Esophagus (tissue), 2 donors: ENCODE data around the gene EXOSC6. TPM values are rescaled to one million over a fixed set of nuclear protein-coding genes. Genes with fewer than 3 reads are reported as not detected.
"Not testable (repeated sequence)": the region's sequence is repeated elsewhere in the genome, so short reads cannot be mapped to it uniquely, and the experiment has no call there.

Experiments
- H3K27ac ChIP-seq, 2 donors: one replicate each; pipeline ENCODE4 v1.5.1; 2013; ENCODE audit warnings: low read depth in 2 of 2, mild to moderate bottlenecking in 2 of 2, inconsistent platforms in 1 of 2, low read length in 1 of 2, moderate library complexity in 1 of 2
- H3K27me3 ChIP-seq, 2 donors: one replicate each; pipeline ENCODE4 v1.6.1; 2013; ENCODE audit warnings: low read length in 2 of 2, control low read depth in 1 of 2, mild to moderate bottlenecking in 1 of 2; ENCODE audit not compliant: insufficient read depth in 2 of 2, control insufficient read depth in 1 of 2
- H3K36me3 ChIP-seq, 2 donors: one replicate each; pipeline ENCODE4 v1.6.1; 2013; ENCODE audit warnings: low read length in 1 of 2; ENCODE audit not compliant: control insufficient read depth in 2 of 2, insufficient read depth in 2 of 2
- H3K4me1 ChIP-seq, 2 donors: one replicate each; pipeline ENCODE4 v1.6.1; 2013; ENCODE audit warnings: low read length in 1 of 2; ENCODE audit not compliant: control insufficient read depth in 2 of 2, insufficient read depth in 2 of 2
- H3K4me3 ChIP-seq, 2 donors: one replicate each; pipeline ENCODE4 v1.5.1; 2013; ENCODE audit warnings: low read length in 2 of 2, mild to moderate bottlenecking in 2 of 2, low read depth in 1 of 2, moderate library complexity in 1 of 2
- H3K9me3 ChIP-seq, 2 donors: one replicate each; pipeline ENCODE4 v1.6.1; 2013; ENCODE audit warnings: mild to moderate bottlenecking in 2 of 2, low read depth in 1 of 2, low read length in 1 of 2, moderate library complexity in 1 of 2; ENCODE audit not compliant: control insufficient read depth in 2 of 2, insufficient read depth in 1 of 2
- WGBS, 2 donors: extraction: QIAGEN DNeasy Blood & Tissue Kit; methylation state at CpG; one replicate each; pipeline ENCODE4 v1.1.7; 2013; 5-methylcytosine and 5-hydroxymethylcytosine counted together
- polyA plus RNA-seq, 2 donors: library from polyadenylated mRNA; stranded (reverse); fragments of 200-250 nt; gene quantifications; one replicate each; pipeline ENCODE4 v1.2.3, GENCODE V29; 2013
- donor health status: healthy with polysubstance abuse.
- donor health status: Bipolar disorder and iron deficiency.

EXOSC6 gene
- polyA plus RNA-seq, 2 donors, result 6.9 to 7.0 TPM

DNA sequence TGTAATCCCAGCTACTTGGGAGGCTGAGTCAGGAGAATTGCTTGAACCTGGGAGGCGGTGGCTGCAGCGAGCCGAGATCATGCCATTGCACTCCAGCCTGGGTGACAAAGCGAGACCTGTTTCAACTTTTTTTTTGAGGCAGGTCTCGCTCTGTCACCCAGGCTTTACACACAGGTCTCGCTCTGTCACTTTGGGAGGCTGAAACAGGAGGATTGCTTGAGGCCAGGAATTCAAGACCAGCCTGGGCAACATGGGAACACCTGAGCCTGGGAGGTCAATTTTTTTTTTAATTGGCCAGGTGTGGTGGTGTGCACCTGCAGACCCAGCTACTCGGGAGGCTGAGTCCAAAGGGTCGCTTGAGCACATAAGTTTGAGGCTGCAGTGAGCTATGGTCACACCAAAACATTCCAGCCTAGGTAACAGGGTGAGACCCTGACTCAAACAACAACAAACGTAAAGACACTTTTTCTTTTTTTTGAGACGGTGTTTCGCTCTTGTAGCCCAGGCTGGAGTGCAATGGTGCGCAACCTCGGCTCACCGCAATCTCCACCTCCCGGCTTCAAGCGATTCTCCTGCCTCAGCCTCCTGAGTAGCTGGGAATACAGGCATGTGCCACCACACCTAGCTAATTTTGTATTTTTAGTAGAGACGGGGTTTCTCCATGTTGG is 35.7 kb upstream of the EXOSC6 start:
- not testable (repeated sequence) for H3K27me3 ChIP-seq, H3K27ac ChIP-seq, H3K4me3 ChIP-seq, H3K9me3 ChIP-seq, H3K36me3 ChIP-seq, H3K4me1 ChIP-seq
- 93 to 97% methylated on average over 17 of the region's 17 CpGs for WGBS, 2 donors

DNA sequence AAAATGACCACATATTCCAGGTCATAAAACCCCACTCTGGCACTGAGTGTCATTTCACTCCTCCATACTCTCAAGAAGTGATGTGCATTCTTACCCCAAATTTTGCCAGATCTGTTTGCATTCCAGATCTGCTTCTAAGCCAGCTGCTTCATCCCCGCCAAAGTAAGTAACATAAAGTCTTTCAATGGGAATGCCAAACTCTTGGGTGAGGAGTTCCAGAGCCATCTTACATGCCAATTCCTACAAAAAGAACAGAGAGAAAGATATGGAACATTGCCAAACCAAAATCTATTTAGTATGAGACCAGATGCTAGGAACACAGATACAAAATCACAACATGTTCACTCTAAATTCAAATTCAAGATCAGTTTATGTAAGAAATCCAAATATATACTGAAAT is 24.7 kb upstream of the EXOSC6 start:
- Histone ChIP-seq H3K9me3 (no peaks in the 10 kb centered on the region), H3K4me1 (no peaks in the 10 kb centered on the region), H3K36me3 (peaks cover 12 to 25% of the 10 kb centered on the region in 2 donors), H3K27ac (no peak overlapping the region), H3K27me3 (no peaks in the 10 kb centered on the region), H3K4me3 (no peak overlapping the region)
- WGBS, 2 donors, result 91 to 98% methylated on average over 1 of the region's 1 CpG

DNA sequence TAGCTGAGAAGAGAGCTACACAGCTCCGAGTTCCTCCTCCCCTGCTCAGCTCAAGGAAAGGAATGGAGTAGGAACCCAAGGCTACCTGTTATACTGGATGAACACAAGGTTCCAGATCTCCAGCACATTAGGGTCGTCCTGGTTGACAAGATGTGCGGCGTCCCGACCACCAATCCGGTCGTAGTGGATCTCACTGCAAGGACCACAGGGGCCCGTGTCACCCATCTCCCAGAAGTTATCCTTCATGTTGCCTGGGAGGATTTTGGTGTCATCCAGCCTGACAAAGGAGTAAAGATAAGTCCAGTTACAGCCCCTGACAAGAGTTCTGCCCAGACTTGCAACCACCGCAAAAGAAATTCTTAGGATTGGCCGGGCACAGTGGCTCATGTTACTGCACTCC is 20.0 kb upstream of the EXOSC6 start:
- no peak overlapping the region for H3K4me3 ChIP-seq
- no peaks in the 10 kb centered on the region for H3K4me1 ChIP-seq
- H3K36me3 ChIP-seq, result peaks cover 20 to 22% of the 10 kb centered on the region in 2 donors
- H3K27ac ChIP-seq, result no peak overlapping the region
- WGBS, 2 donors, result 95% methylated on average over 10 of the region's 10 CpGs
- H3K9me3 ChIP-seq, result peaks cover 0 to 2% of the 10 kb centered on the region in 2 donors
- no peaks in the 10 kb centered on the region for H3K27me3 ChIP-seq

- Histone ChIP-seq H3K4me1 (no peaks in the 10 kb centered on the region), H3K4me3 (no peak overlapping the region), H3K27me3 (no peaks in the 10 kb centered on the region), H3K9me3 (peaks cover 0 to 2% of the 10 kb centered on the region in 2 donors), H3K36me3 (peaks cover 23 to 26% of the 10 kb centered on the region in 2 donors), H3K27ac (no peak overlapping the region)
- WGBS, 2 donors, result 92 to 95% methylated on average over 3 of the region's 3 CpGs
Observed at GRCh38 chr16:70270176-70270575, 18.4 kb upstream of the EXOSC6 start.

DNA sequence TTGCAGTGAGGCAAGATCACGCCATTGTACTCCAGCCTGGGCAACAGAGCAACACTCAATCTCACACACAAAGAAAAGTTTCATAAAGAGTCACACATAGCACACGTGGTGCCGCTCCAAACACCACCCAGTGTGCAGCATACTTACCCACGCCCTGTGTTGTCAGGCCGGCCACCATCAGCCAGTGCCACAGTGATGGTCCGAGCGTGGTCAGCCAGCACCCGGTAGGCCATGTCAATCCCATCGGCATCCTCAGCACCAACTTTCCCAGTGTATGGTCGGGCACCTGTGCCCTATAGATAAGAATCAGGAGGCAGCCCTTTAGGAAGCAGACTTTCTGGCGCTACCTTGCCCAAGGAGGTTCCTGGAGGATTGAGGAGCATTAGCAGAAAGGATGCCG is 17.7 kb upstream of the EXOSC6 start:
- no peaks in the 10 kb centered on the region for H3K4me1 ChIP-seq
- 91 to 96% methylated on average over 12 of the region's 12 CpGs for WGBS, 2 donors
- peaks cover 27 to 32% of the 10 kb centered on the region in 2 donors for H3K36me3 ChIP-seq
- H3K27me3 ChIP-seq, result no peaks in the 10 kb centered on the region
- H3K9me3 ChIP-seq, result peaks cover 0 to 2% of the 10 kb centered on the region in 2 donors
- H3K27ac ChIP-seq, result no peak overlapping the region
- no peak overlapping the region for H3K4me3 ChIP-seq

DNA sequence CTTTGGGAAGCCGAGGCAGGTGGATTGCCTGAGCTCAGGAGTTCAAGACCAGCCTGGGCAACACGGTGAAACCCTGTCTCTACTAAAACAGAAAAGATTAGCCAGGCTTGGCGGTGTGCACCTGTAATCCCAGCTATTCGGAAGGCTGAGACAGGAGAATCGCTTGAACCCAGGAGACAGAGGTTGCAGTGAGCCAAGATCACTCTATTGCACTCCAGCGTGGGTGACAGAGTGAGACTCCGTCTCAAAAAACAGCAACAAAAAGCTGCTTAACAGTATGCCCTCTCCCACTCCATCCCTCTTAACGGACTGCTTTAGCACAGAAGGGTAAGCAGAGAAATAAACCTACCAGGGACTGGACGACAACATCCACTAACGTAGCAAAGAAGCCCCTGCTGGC is 16.2 kb upstream of the EXOSC6 start:
- H3K4me3 ChIP-seq, H3K9me3 ChIP-seq, H3K27me3 ChIP-seq, H3K27ac ChIP-seq, H3K4me1 ChIP-seq: not testable (repeated sequence)
- 94 to 95% methylated on average over 10 of the region's 10 CpGs for WGBS, 2 donors
- peaks cover 27 to 35% of the 10 kb centered on the region in 2 donors for H3K36me3 ChIP-seq

DNA sequence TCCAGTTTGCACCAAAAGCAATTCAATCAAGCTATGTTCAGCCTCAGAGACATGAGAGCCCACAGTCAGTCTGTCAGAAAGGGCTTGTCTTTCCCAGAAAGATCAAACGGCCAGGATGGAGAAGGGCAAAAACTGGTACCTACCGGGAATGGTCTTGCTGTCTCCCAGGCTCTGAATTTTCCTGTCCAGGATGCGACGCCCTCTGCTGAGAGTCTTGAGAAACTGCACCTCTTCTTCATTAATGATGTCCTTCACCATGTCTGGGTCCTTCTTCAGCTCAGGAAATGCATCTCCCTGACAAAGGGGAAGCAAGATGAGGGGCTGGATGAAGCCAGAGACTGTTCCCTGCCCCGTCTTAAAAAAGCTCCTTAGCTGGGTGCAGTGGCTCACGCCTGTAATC is 15.8 kb upstream of the EXOSC6 start:
- no peaks in the 10 kb centered on the region for H3K4me1 ChIP-seq
- no peak overlapping the region for H3K27ac ChIP-seq
- peaks cover 0 to 2% of the 10 kb centered on the region in 2 donors for H3K9me3 ChIP-seq
- H3K27me3 ChIP-seq, result no peaks in the 10 kb centered on the region
- 52 to 57% methylated on average over 6 of the region's 6 CpGs for WGBS, 2 donors
- H3K36me3 ChIP-seq, result peaks cover 27 to 34% of the 10 kb centered on the region in 2 donors
- H3K4me3 ChIP-seq, result no peak overlapping the region

GRCh38 chr16:70259903-70260302 is 8.2 kb upstream of the EXOSC6 start:
- WGBS, 2 donors, result 95 to 98% methylated on average over 3 to 6 of the region's 6 CpGs

DNA sequence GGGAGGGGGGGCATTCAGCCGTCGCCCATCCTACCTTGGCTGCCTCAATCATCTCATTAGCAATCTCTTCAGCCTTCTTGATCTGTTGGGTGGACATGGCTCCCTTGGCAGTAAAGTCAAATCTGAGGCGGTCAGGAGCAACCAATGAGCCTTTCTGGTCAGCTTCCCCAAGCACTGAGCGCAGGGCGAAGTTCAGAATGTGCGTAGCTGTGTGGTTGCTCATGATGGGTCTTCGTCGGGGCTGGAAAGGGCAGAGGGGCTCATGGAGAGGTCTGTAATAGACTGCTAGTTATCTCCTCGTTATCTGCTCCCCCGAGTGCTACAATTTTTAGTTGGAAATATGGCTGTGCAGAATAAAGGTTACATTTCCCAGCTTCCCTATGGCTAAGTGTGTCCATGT is 7.2 kb upstream of the EXOSC6 start:
- whole genome bisulfite sequencing, 2 donors, result 98% methylated on average over 10 of the region's 10 CpGs
- Histone ChIP-seq H3K36me3 (peaks cover 27 to 57% of the 10 kb centered on the region in 2 donors), H3K4me1 (no peaks in the 10 kb centered on the region), H3K27me3 (no peaks in the 10 kb centered on the region), H3K9me3 (no peaks in the 10 kb centered on the region), H3K4me3 (no peak overlapping the region), H3K27ac (no peak overlapping the region)

More at GRCh38 chr16:70259903-70260302, 8.2 kb upstream of the EXOSC6 start:
- not testable (repeated sequence) for H3K4me3 ChIP-seq, H3K27me3 ChIP-seq, H3K9me3 ChIP-seq, H3K4me1 ChIP-seq, H3K27ac ChIP-seq
- H3K36me3 ChIP-seq, result peaks cover 23 to 51% of the 10 kb centered on the region in 2 donors

DNA sequence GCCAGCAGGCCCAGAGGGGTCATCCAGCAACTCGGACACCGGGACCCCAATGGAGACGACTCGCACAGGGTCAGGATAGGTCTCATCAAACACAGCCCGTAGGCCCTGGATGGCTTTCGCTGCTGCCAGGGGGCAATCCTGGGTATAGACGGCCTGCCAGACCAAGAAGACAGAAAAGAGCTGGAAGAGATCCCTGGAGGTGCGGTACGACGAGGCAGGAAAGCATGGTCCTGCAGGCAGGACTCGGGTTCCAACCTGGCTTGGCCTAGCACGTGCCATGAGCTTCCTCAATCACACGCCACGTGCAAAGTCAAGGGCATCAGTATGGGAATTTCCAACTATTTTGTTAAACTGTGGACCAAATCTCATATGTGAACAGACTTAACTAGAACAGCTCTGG is 6.3 kb upstream of the EXOSC6 start:
- H3K27ac ChIP-seq, result no peak overlapping the region
- no peaks in the 10 kb centered on the region for H3K4me1 ChIP-seq
- no peak overlapping the region for H3K4me3 ChIP-seq
- H3K9me3 ChIP-seq, result no peaks in the 10 kb centered on the region
- WGBS, 2 donors, result 90 to 92% methylated on average over 14 of the region's 14 CpGs
- peaks cover 27 to 63% of the 10 kb centered on the region in 2 donors for H3K36me3 ChIP-seq
- no peaks in the 10 kb centered on the region for H3K27me3 ChIP-seq
